IMR-90 (cell line): ENCODE data around the gene PIK3C3. TPM values are rescaled to one million over a fixed set of nuclear protein-coding genes. Genes with fewer than 3 reads are reported as not detected.

Source experiments
- ATAC-seq: fragments of 200-7000 bp; cut with Tn5 transposase; 2 replicates; pipeline ENCODE4 v1.9.1; 2020; ENCODE audit warnings: low read depth, mild to moderate bottlenecking, moderate library complexity
- BruUV-seq: library from RNA; stranded (reverse); fragments of 400-500 nt; replicated peaks from 2 replicates; lab custom pipeline; 2021; lab: Mats Ljungman, UMichigan
- CTCF ChIA-PET: fragments of 300-600 bp; formaldehyde crosslinking; extraction: SDS; loops from one replicate; lab custom pipeline; 2021; ENCODE audit warnings: antibody characterized with exemption; lab: Yijun Ruan, JAX
- POLR2A ChIA-PET: fragments of 300-600 bp; sonication (Branson Sonifier 250); formaldehyde crosslinking; loops from one replicate; lab custom pipeline; 2022; ENCODE audit warnings: antibody characterized with exemption; ENCODE audit not compliant: unreplicated experiment; lab: Charles Lee
- DNase-seq: peaks from one replicate; pipeline ENCODE4 v3.0.0; 2013
- H2AFZ ChIP-seq: replicated peaks from 2 replicates; pipeline ENCODE3; 2013; ENCODE audit warnings: low read length, mild to moderate bottlenecking; ENCODE audit not compliant: poor library complexity
- H2AK5ac ChIP-seq: 2 replicates; pipeline ENCODE4 v1.6.1; 2013; ENCODE audit warnings: low read depth, low read length, inconsistent platforms
- H2AK9ac ChIP-seq: replicated peaks from 2 replicates; pipeline ENCODE3; 2013; ENCODE audit warnings: mild to moderate bottlenecking, low read depth, low read length, moderate library complexity; ENCODE audit not compliant: poor library complexity
- H2BK120ac ChIP-seq: 2 replicates; pipeline ENCODE4 v1.6.1; 2013; ENCODE audit warnings: low read depth, low read length, inconsistent platforms
- H2BK15ac ChIP-seq: 3 replicates; pipeline ENCODE4 v1.6.1; 2013; ENCODE audit warnings: low read depth, low read length, inconsistent platforms
- H2BK20ac ChIP-seq: 2 replicates; pipeline ENCODE4 v1.6.1; 2013; ENCODE audit warnings: low read depth, mild to moderate bottlenecking, inconsistent platforms, low read length, moderate library complexity
- H2BK5ac ChIP-seq: 2 replicates; pipeline ENCODE4 v1.6.1; 2013; ENCODE audit warnings: mild to moderate bottlenecking, low read depth, low read length, inconsistent platforms; ENCODE audit not compliant: poor library complexity, severe bottlenecking
- H3K14ac ChIP-seq: replicated peaks from 2 replicates; pipeline ENCODE4 v1.6.1; 2013; ENCODE audit warnings: low read depth, low read length, inconsistent platforms
- H3K18ac ChIP-seq: 2 replicates; pipeline ENCODE4 v1.6.1; 2013; ENCODE audit warnings: low read depth, low read length, control low read depth
- H3K23ac ChIP-seq: 2 replicates; pipeline ENCODE4 v1.6.1; 2013; ENCODE audit warnings: low read depth, low read length, inconsistent platforms
- H3K27ac ChIP-seq: 2 replicates; pipeline ENCODE4 v1.5.1; 2013; ENCODE audit warnings: mild to moderate bottlenecking, control low read depth, low read length; ENCODE audit not compliant: insufficient read depth
- H3K27me3 ChIP-seq: 2 replicates; pipeline ENCODE4 v1.6.1; 2013; ENCODE audit warnings: low read length; ENCODE audit not compliant: control insufficient read depth, insufficient read depth
- H3K36me3 ChIP-seq: 2 replicates; pipeline ENCODE4 v1.6.1; 2013; ENCODE audit warnings: low read length, mixed read lengths; ENCODE audit not compliant: control insufficient read depth, insufficient read depth
- H3K4ac ChIP-seq: 2 replicates; pipeline ENCODE4 v1.6.1; 2013; ENCODE audit warnings: low read depth, low read length, inconsistent platforms
- H3K4me1 ChIP-seq: 2 replicates; pipeline ENCODE4 v1.6.1; 2013; ENCODE audit warnings: low read length, mixed read lengths; ENCODE audit not compliant: control insufficient read depth, insufficient read depth
- H3K4me2 ChIP-seq: 2 replicates; pipeline ENCODE4 v1.6.1; 2013; ENCODE audit warnings: low read depth, mild to moderate bottlenecking, control low read depth, low read length, moderate library complexity
- H3K4me3 ChIP-seq: 2 replicates; pipeline ENCODE4 v1.5.1; 2013; ENCODE audit warnings: low read depth, mild to moderate bottlenecking, control low read depth, low read length, moderate library complexity; ENCODE audit not compliant: insufficient read depth
- H3K56ac ChIP-seq: 2 replicates; pipeline ENCODE4 v1.6.1; 2013; ENCODE audit warnings: low read length, inconsistent platforms; ENCODE audit not compliant: insufficient read depth; ENCODE audit errors: extremely low read depth
- H3K79me1 ChIP-seq, 2 experiments: 2 replicates each; pipeline ENCODE4 v1.6.1; 2013; ENCODE audit warnings: low read length in 2 of 2, inconsistent platforms in 1 of 2, low read depth in 1 of 2
- H3K9ac ChIP-seq: 2 replicates; pipeline ENCODE4 v1.6.1; 2013; ENCODE audit warnings: low read depth, low read length, control low read depth
- H3K9me1 ChIP-seq: 2 replicates; pipeline ENCODE4 v1.6.1; 2013; ENCODE audit warnings: low read length, inconsistent platforms; ENCODE audit not compliant: insufficient read depth
- H3K9me3 ChIP-seq: 2 replicates; pipeline ENCODE4 v1.6.1; 2013; ENCODE audit warnings: low read length; ENCODE audit not compliant: control insufficient read depth, insufficient read depth
- H4K20me1 ChIP-seq: 2 replicates; pipeline ENCODE4 v1.6.1; 2013; ENCODE audit warnings: low read length, inconsistent platforms; ENCODE audit not compliant: insufficient read depth
- H4K5ac ChIP-seq: 2 replicates; pipeline ENCODE4 v1.6.1; 2013; ENCODE audit warnings: mild to moderate bottlenecking, low read depth, low read length, control low read depth
- H4K8ac ChIP-seq, 2 experiments: 2 replicates each; pipeline ENCODE4 v1.6.1; 2013; ENCODE audit warnings: low read depth in 2 of 2, low read length in 2 of 2, control low read depth in 1 of 2, inconsistent platforms in 1 of 2
- H4K91ac ChIP-seq: 2 replicates; pipeline ENCODE4 v1.6.1; 2013; ENCODE audit warnings: low read depth, low read length, inconsistent platforms; ENCODE audit not compliant: insufficient read depth
- BHLHE40 ChIP-seq: fragments of 150-350 bp; IDR thresholded peaks from 2 replicates; pipeline ENCODE4 v1.6.1; 2016; ENCODE audit warnings: mild to moderate bottlenecking, low read depth, low read length
- CEBPB ChIP-seq: IDR thresholded peaks from 2 replicates; pipeline ENCODE4 v1.6.1; 2012; ENCODE audit warnings: low read depth, low read length, improper control_type of control experiment
- CHD1 ChIP-seq: IDR thresholded peaks from 2 replicates; pipeline ENCODE4 v1.6.1; 2012; ENCODE audit warnings: low read depth, low read length, improper control_type of control experiment
- FOS ChIP-seq: fragments of 150-350 bp; IDR thresholded peaks from 2 replicates; pipeline ENCODE4 v1.6.1; 2016; ENCODE audit warnings: low read depth, low read length
- MAFK ChIP-seq: IDR thresholded peaks from 2 replicates; pipeline ENCODE4 v1.6.1; 2012; ENCODE audit warnings: low read depth, low read length, improper control_type of control experiment
- MAZ ChIP-seq: IDR thresholded peaks from 2 replicates; pipeline ENCODE4 v1.6.1; 2012; ENCODE audit warnings: low read depth, mild to moderate bottlenecking, low read length, improper control_type of control experiment, moderate library complexity, borderline replicate concordance
- RAD21 ChIP-seq: IDR thresholded peaks from 2 replicates; pipeline ENCODE4 v1.6.1; 2012; ENCODE audit warnings: low read length, improper control_type of control experiment
- RCOR1 ChIP-seq: IDR thresholded peaks from 2 replicates; pipeline ENCODE4 v1.6.1; 2012; ENCODE audit warnings: mild to moderate bottlenecking, low read length, improper control_type of control experiment; ENCODE audit not compliant: insufficient replicate concordance
- WGBS, 2 experiments: methylation state at CpG; one replicate each; pipeline versions ENCODE4 v1.1.5 to v1.1.7; 2013; ENCODE audit warnings: missing lambda C conversion rate in 2 of 2; ENCODE audit not compliant: insufficient read length in 1 of 2; ENCODE audit errors: extremely low coverage in 2 of 2; 5-methylcytosine and 5-hydroxymethylcytosine counted together
- dilution Hi-C: fragments of 300-500 bp; cut with HindIII; formaldehyde crosslinking; loops from one replicate; pipeline ENCODE4 v1.14.3; 2018; ENCODE audit warnings: low sequenced_read_pairs; ENCODE audit not compliant: unreplicated experiment
- in situ Hi-C: fragments of 300-500 bp; cut with MboI; formaldehyde crosslinking; loops from 3 replicates; pipeline ENCODE4 v1.14.3; 2019; ENCODE audit warnings: low sequenced_read_pairs, inconsistent platforms, mixed read lengths
- intact Hi-C: fragments of 100-400 bp; cut with micrococcal nuclease; formaldehyde crosslinking; loops from 2 replicates; pipeline ENCODE4 v1.10.0; 2022
- polyA plus RNA-seq, 3 experiments: library from polyadenylated mRNA; depleted of rRNA; stranded (reverse); fragments of >200 nt; gene quantifications; 2 replicates each; pipeline ENCODE4 v1.2.3, GENCODE V29; 2012; ENCODE audit warnings: low replicate concordance in 1 of 3
- total RNA-seq: library from RNA; depleted of rRNA; stranded (reverse); fragments of >200 nt; gene quantifications from 2 replicates; pipeline ENCODE4 v1.2.3, GENCODE V29; 2012
- TF ChIP-seq, protein P1 (sequence below): fragments of 150-350 bp; IDR thresholded peaks from 2 replicates; pipeline ENCODE4 v1.6.1; 2017; ENCODE audit warnings: mild to moderate bottlenecking, antibody characterized with exemption, low read length, low read depth
- TF ChIP-seq, protein P2 (sequence below): conservative IDR thresholded peaks from 2 replicates; pipeline ENCODE4 v1.5.1; 2012; ENCODE audit warnings: mild to moderate bottlenecking, low read depth, low read length, improper control_type of control experiment

The PIK3C3 gene
- total and polyA plus RNA-seq, 2 of the 4 experiments (the other 2 are of a cell fraction): 41.2 to 57.2 TPM

- no peak overlapping the region for H2AK9ac ChIP-seq
- no peak overlapping the region for H3K9ac ChIP-seq
- H3K4me1 ChIP-seq: peaks cover 7% of the 10 kb centered on the region
- no peak overlapping the region for H3K14ac ChIP-seq
- no TSS peak for BruUV-seq
- TF ChIP-seq FOS: no peak
- TF ChIP-seq RAD21: no peak
- no peak for TF ChIP-seq RCOR1
- TF ChIP-seq MAZ: no peak
- TF ChIP-seq BHLHE40: no peak
- TF ChIP-seq, protein P1, sequence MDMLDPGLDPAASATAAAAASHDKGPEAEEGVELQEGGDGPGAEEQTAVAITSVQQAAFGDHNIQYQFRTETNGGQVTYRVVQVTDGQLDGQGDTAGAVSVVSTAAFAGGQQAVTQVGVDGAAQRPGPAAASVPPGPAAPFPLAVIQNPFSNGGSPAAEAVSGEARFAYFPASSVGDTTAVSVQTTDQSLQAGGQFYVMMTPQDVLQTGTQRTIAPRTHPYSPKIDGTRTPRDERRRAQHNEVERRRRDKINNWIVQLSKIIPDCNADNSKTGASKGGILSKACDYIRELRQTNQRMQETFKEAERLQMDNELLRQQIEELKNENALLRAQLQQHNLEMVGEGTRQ: no peak
- TF ChIP-seq MAFK: no peak
- TF ChIP-seq, protein P2, sequence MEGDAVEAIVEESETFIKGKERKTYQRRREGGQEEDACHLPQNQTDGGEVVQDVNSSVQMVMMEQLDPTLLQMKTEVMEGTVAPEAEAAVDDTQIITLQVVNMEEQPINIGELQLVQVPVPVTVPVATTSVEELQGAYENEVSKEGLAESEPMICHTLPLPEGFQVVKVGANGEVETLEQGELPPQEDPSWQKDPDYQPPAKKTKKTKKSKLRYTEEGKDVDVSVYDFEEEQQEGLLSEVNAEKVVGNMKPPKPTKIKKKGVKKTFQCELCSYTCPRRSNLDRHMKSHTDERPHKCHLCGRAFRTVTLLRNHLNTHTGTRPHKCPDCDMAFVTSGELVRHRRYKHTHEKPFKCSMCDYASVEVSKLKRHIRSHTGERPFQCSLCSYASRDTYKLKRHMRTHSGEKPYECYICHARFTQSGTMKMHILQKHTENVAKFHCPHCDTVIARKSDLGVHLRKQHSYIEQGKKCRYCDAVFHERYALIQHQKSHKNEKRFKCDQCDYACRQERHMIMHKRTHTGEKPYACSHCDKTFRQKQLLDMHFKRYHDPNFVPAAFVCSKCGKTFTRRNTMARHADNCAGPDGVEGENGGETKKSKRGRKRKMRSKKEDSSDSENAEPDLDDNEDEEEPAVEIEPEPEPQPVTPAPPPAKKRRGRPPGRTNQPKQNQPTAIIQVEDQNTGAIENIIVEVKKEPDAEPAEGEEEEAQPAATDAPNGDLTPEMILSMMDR: no peak
- TF ChIP-seq CEBPB: no peak
- no peak for TF ChIP-seq CHD1
- ChIA-PET CTCF (interaction anchor here (0.8 to 1.0 kb wide), 2 partner anchors 18 to 85 kb away, joined by 3 read pairs; no protein-coding TSS in a partner anchor), POLR2A (no interaction called here)
- H2BK5ac ChIP-seq: no peak overlapping the region
- H3K27ac ChIP-seq: no peak overlapping the region
- H3K36me3 ChIP-seq: peaks cover 19% of the 10 kb centered on the region
- H4K20me1 ChIP-seq: 0 out of 2 replicates have a peak, but pooled peaks cover 5% of the 10 kb centered on the region
- no peak for DNase-seq
- no peak overlapping the region for H3K4ac ChIP-seq
- no peaks in the 10 kb centered on the region for H3K27me3 ChIP-seq
- in situ Hi-C loops: no loop called here
- H2AK5ac ChIP-seq: no peak overlapping the region
- no peak overlapping the region for H2BK20ac ChIP-seq
- no peak overlapping the region for H2BK120ac ChIP-seq
- H4K5ac ChIP-seq: no peak overlapping the region
- no peak overlapping the region for H4K8ac ChIP-seq
- H3K9me3 ChIP-seq: no peaks in the 10 kb centered on the region
- dilution Hi-C loops: no loop called here
- no peak overlapping the region for H3K23ac ChIP-seq
- peaks cover 20 to 29% of the 10 kb centered on the region in 2 experiments for H3K79me1 ChIP-seq
- whole genome bisulfite sequencing, 2 experiments: no CpG with 5 or more reads among the region's 2 CpGs
- H3K4me3 ChIP-seq: no peak overlapping the region
- intact Hi-C loops: no loop called here
- H3K56ac ChIP-seq: no peak overlapping the region
- H2AFZ ChIP-seq: no peak overlapping the region
- no peak overlapping the region for H4K91ac ChIP-seq
- H3K4me2 ChIP-seq: no peak overlapping the region
- H3K18ac ChIP-seq: no peak overlapping the region
- H3K9me1 ChIP-seq: peaks cover 7% of the 10 kb centered on the region
- no peak overlapping the region for H2BK15ac ChIP-seq
- ATAC-seq: no peak
Observed at GRCh38 chr18:41967680-41968079, 12.6 kb downstream of the PIK3C3 start.
